Panc1 (cell line): ENCODE measurements around the gene CSF3R.

ENCODE experiments used
- CTCF ChIP-seq: fragments of 450-650 bp; IDR thresholded peaks from 2 replicates; pipeline ENCODE4 v1.5.1; 2017; ENCODE audit warnings: mild to moderate bottlenecking
- POLR2AphosphoS5 ChIP-seq: IDR thresholded peaks from 2 replicates; pipeline ENCODE4 v1.6.1; 2012; ENCODE audit warnings: mild to moderate bottlenecking, low read depth, low read length, moderate library complexity
- SIN3A ChIP-seq: IDR thresholded peaks from 2 replicates; pipeline ENCODE4 v1.6.1; 2012; ENCODE audit warnings: low read depth, mild to moderate bottlenecking, low read length, moderate library complexity, borderline replicate concordance; ENCODE audit not compliant: insufficient read depth
- TCF7L2 ChIP-seq: IDR thresholded peaks from 2 replicates; pipeline ENCODE4 v1.6.1; 2011; ENCODE audit warnings: mild to moderate bottlenecking, low read depth, low read length, inconsistent platforms

DNA sequence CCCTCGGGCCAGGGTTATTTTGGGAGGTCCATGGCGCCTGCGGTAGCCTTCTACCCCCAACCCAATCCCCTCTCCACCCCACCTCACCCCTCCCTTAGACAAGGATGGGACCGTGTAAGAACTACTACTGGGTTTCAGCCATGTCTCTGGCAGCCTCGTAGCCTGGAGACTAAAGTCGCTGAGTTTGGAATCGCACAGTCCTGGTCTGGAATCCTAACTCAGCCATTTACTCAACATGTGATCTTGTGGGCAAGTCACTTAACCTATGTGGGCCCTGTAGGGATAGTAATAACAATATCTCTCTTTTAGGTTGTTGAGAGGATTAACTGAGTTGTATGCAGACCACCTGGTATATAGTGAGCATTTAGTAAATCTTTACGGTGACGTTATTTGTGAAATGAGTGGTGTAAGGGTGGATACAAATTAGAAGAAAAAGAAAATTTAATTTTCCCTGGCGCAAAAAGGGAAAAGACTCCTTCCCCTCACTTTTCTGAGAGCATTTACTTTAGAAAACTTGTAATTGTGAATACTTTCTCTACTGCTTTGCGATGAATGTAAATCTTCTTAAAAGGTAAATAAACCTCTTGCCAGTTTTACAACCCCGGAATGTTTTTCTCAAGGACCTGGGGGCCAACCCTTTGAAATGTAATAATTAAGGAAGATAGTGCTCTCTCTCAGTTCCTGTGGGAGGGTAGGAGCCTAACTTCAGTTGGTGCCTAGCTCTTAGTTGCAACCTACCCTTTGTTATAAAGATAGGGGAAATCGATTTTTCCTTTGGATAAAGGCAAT, 17.9 kb downstream of the CSF3R start:
- TF ChIP-seq TCF7L2 (no peak), CTCF (no peak), POLR2AphosphoS5 (no peak), SIN3A (no peak)
